HG02759 (cell line): ENCODE results near the gene SCLT1.

Experiments
- ATAC-seq: cut with Tn5 transposase; IDR thresholded peaks from one replicate; pipeline ENCODE4 v1.9.1; 2021; ENCODE audit warnings: mild to moderate bottlenecking, moderate library complexity; ENCODE audit not compliant: unreplicated experiment

SCLT1 gene

GRCh38 chr4:128877934-128878333 lies 215.4 kb downstream of the SCLT1 start:
- ATAC-seq = no peak

GRCh38 chr4:128876200-128876599 lies 217.1 kb downstream of the SCLT1 start:
- ATAC-seq = no peak

GRCh38 chr4:128871948-128872347 lies 221.4 kb downstream of the SCLT1 start:
- no peak for ATAC-seq

GRCh38 chr4:128869776-128870509 lies 223.4 kb downstream of the SCLT1 start:
- ATAC-seq = no peak

- ATAC-seq = no peak
Measured at GRCh38 chr4:128868758-128869157, 224.6 kb downstream of the SCLT1 start.

- ATAC-seq = no peak
Measured at GRCh38 chr4:128866691-128867090, 226.6 kb downstream of the SCLT1 start.

- ATAC-seq = no peak
Measured at GRCh38 chr4:128866269-128866668, 227.1 kb downstream of the SCLT1 start.

- no peak for ATAC-seq
Measured at GRCh38 chr4:128865132-128865531, 228.2 kb downstream of the SCLT1 start.

- no peak for ATAC-seq
Measured at GRCh38 chr4:128863312-128864075, 229.8 kb downstream of the SCLT1 start.

- ATAC-seq = peak; percentile 84
Measured at GRCh38 chr4:128862608-128863311, 230.6 kb downstream of the SCLT1 start.

- peak; percentile 17 for ATAC-seq
Measured at GRCh38 chr4:128861856-128862518, 231.4 kb downstream of the SCLT1 start.

- no peak for ATAC-seq
Measured at GRCh38 chr4:128859887-128860677, 233.3 kb downstream of the SCLT1 start.

GRCh38 chr4:128858879-128859671 lies 234.3 kb downstream of the SCLT1 start:
- no peak for ATAC-seq

GRCh38 chr4:128856246-128856645 lies 237.1 kb downstream of the SCLT1 start:
- ATAC-seq = no peak

- no peak for ATAC-seq
Measured at GRCh38 chr4:128855621-128856020, 237.7 kb downstream of the SCLT1 start.

GRCh38 chr4:128854433-128854832 lies 238.9 kb downstream of the SCLT1 start:
- ATAC-seq = peak; percentile 74

GRCh38 chr4:128853741-128854140 lies 239.6 kb downstream of the SCLT1 start:
- ATAC-seq = no peak

GRCh38 chr4:128850252-128850651 lies 243.1 kb downstream of the SCLT1 start:
- no peak for ATAC-seq

- ATAC-seq = no peak
Measured at GRCh38 chr4:128848461-128848860, 244.9 kb downstream of the SCLT1 start.
